Measurements from ENCODE around the gene C1QTNF9.

Gene C1QTNF9

GRCh38 chr13:24272452-24273161 lies 36.8 kb upstream of the C1QTNF9 start:
- peaks cover 39% of the 10 kb centered on the region for H3K4me1 ChIP-seq (ENCODE audit: control insufficient read depth, insufficient read depth, low read length)

GRCh38 chr13:24273926-24274325 lies 35.5 kb upstream of the C1QTNF9 start:
- peaks cover 35% of the 10 kb centered on the region for H3K4me1 ChIP-seq (ENCODE audit: control insufficient read depth, insufficient read depth, low read length)
- no peak overlapping the region for H3K4me3 ChIP-seq (ENCODE audit: low read length)
- H3K9ac ChIP-seq (ENCODE audit: low read depth, low read length), result no peak overlapping the region
- no peaks in the 10 kb centered on the region for H3K27me3 ChIP-seq (ENCODE audit: control insufficient read depth, insufficient read depth, low read length)
- H3K9me3 ChIP-seq (replicated peaks; ENCODE audit: low read length), result no peaks in the 10 kb centered on the region
- H3K36me3 ChIP-seq (ENCODE audit: insufficient read depth, low read length), result no peaks in the 10 kb centered on the region
- H3K4me2 ChIP-seq (ENCODE audit: low read length), result no peak overlapping the region

More at GRCh38 chr13:24272452-24273161, 36.8 kb upstream of the C1QTNF9 start:
- peak overlapping the region; percentile 73 for H3K4me3 ChIP-seq (ENCODE audit: low read length)
- no peaks in the 10 kb centered on the region for H3K36me3 ChIP-seq (ENCODE audit: insufficient read depth, low read length)
- peak overlapping the region; percentile 88 for H3K4me2 ChIP-seq (ENCODE audit: low read length)
- H3K27me3 ChIP-seq (ENCODE audit: control insufficient read depth, insufficient read depth, low read length), result no peaks in the 10 kb centered on the region
- H3K9me3 ChIP-seq (replicated peaks; ENCODE audit: low read length), result no peaks in the 10 kb centered on the region
- peak overlapping the region; percentile 61 for H3K9ac ChIP-seq (ENCODE audit: low read depth, low read length)

GRCh38 chr13:24274452-24275021 lies 34.8 kb upstream of the C1QTNF9 start:
- H3K27me3 ChIP-seq (ENCODE audit: control insufficient read depth, insufficient read depth, low read length), result no peaks in the 10 kb centered on the region
- H3K9me3 ChIP-seq (replicated peaks; ENCODE audit: low read length), result no peaks in the 10 kb centered on the region
- peaks cover 35% of the 10 kb centered on the region for H3K4me1 ChIP-seq (ENCODE audit: control insufficient read depth, insufficient read depth, low read length)
- H3K36me3 ChIP-seq (ENCODE audit: insufficient read depth, low read length), result no peaks in the 10 kb centered on the region
- H3K4me2 ChIP-seq (ENCODE audit: low read length), result no peak overlapping the region
- H3K9ac ChIP-seq (ENCODE audit: low read depth, low read length), result no peak overlapping the region
- no peak overlapping the region for H3K4me3 ChIP-seq (ENCODE audit: low read length)

GRCh38 chr13:24275041-24275440 lies 34.3 kb upstream of the C1QTNF9 start:
- Histone ChIP-seq H3K9ac (ENCODE audit: low read depth, low read length) (no peak overlapping the region), H3K27me3 (ENCODE audit: control insufficient read depth, insufficient read depth, low read length) (no peaks in the 10 kb centered on the region), H3K36me3 (ENCODE audit: insufficient read depth, low read length) (no peaks in the 10 kb centered on the region), H3K4me1 (ENCODE audit: control insufficient read depth, insufficient read depth, low read length) (peaks cover 32% of the 10 kb centered on the region), H3K4me2 (ENCODE audit: low read length) (no peak overlapping the region), H3K9me3 (replicated peaks; ENCODE audit: low read length) (no peaks in the 10 kb centered on the region), H3K4me3 (ENCODE audit: low read length) (no peak overlapping the region)

GRCh38 chr13:24276306-24276705 lies 33.1 kb upstream of the C1QTNF9 start:
- H3K9ac ChIP-seq (ENCODE audit: low read depth, low read length), result no peak overlapping the region
- no peaks in the 10 kb centered on the region for H3K36me3 ChIP-seq (ENCODE audit: insufficient read depth, low read length)
- H3K4me1 ChIP-seq (ENCODE audit: control insufficient read depth, insufficient read depth, low read length), result peaks cover 19% of the 10 kb centered on the region

GRCh38 chr13:24276861-24277260 lies 32.5 kb upstream of the C1QTNF9 start:
- H3K9ac ChIP-seq (ENCODE audit: low read depth, low read length), result no peak overlapping the region
- H3K4me1 ChIP-seq (ENCODE audit: control insufficient read depth, insufficient read depth, low read length), result peaks cover 14% of the 10 kb centered on the region
- H3K27me3 ChIP-seq (ENCODE audit: control insufficient read depth, insufficient read depth, low read length), result no peaks in the 10 kb centered on the region
- no peaks in the 10 kb centered on the region for H3K9me3 ChIP-seq (replicated peaks; ENCODE audit: low read length)
- H3K4me3 ChIP-seq (ENCODE audit: low read length), result no peak overlapping the region
- H3K4me2 ChIP-seq (ENCODE audit: low read length), result no peak overlapping the region
- H3K36me3 ChIP-seq (ENCODE audit: insufficient read depth, low read length), result no peaks in the 10 kb centered on the region

More at GRCh38 chr13:24276306-24276705, 33.1 kb upstream of the C1QTNF9 start:
- H3K9me3 ChIP-seq (replicated peaks; ENCODE audit: low read length), result no peaks in the 10 kb centered on the region
- no peak overlapping the region for H3K4me2 ChIP-seq (ENCODE audit: low read length)
- H3K27me3 ChIP-seq (ENCODE audit: control insufficient read depth, insufficient read depth, low read length), result no peaks in the 10 kb centered on the region
- H3K4me3 ChIP-seq (ENCODE audit: low read length), result no peak overlapping the region

GRCh38 chr13:24277761-24278160 lies 31.6 kb upstream of the C1QTNF9 start:
- Histone ChIP-seq H3K27me3 (ENCODE audit: control insufficient read depth, insufficient read depth, low read length) (no peaks in the 10 kb centered on the region), H3K4me3 (ENCODE audit: low read length) (no peak overlapping the region), H3K4me1 (ENCODE audit: control insufficient read depth, insufficient read depth, low read length) (peaks cover 5% of the 10 kb centered on the region)

GRCh38 chr13:24279327-24280110 lies 29.9 kb upstream of the C1QTNF9 start:
- Histone ChIP-seq H3K36me3 (ENCODE audit: insufficient read depth, low read length) (no peaks in the 10 kb centered on the region), H3K9me3 (replicated peaks; ENCODE audit: low read length) (no peaks in the 10 kb centered on the region), H3K9ac (ENCODE audit: low read depth, low read length) (no peak overlapping the region), H3K4me3 (ENCODE audit: low read length) (no peak overlapping the region), H3K27me3 (ENCODE audit: control insufficient read depth, insufficient read depth, low read length) (no peaks in the 10 kb centered on the region), H3K4me1 (ENCODE audit: control insufficient read depth, insufficient read depth, low read length) (no peaks in the 10 kb centered on the region), H3K4me2 (ENCODE audit: low read length) (no peak overlapping the region)

More at GRCh38 chr13:24277761-24278160, 31.6 kb upstream of the C1QTNF9 start:
- Histone ChIP-seq H3K9ac (ENCODE audit: low read depth, low read length) (no peak overlapping the region), H3K36me3 (ENCODE audit: insufficient read depth, low read length) (no peaks in the 10 kb centered on the region), H3K9me3 (replicated peaks; ENCODE audit: low read length) (no peaks in the 10 kb centered on the region), H3K4me2 (ENCODE audit: low read length) (no peak overlapping the region)

- no peaks in the 10 kb centered on the region for H3K27me3 ChIP-seq (ENCODE audit: control insufficient read depth, insufficient read depth, low read length)
- no peak overlapping the region for H3K4me3 ChIP-seq (ENCODE audit: low read length)
- no peaks in the 10 kb centered on the region for H3K4me1 ChIP-seq (ENCODE audit: control insufficient read depth, insufficient read depth, low read length)
- no peak overlapping the region for H3K4me2 ChIP-seq (ENCODE audit: low read length)
- H3K36me3 ChIP-seq (ENCODE audit: insufficient read depth, low read length), result no peaks in the 10 kb centered on the region
- H3K9ac ChIP-seq (ENCODE audit: low read depth, low read length), result no peak overlapping the region
- H3K9me3 ChIP-seq (replicated peaks; ENCODE audit: low read length), result no peaks in the 10 kb centered on the region
These were observed 28.7 kb upstream of the C1QTNF9 start for GRCh38 chr13:24280720-24281119.

- Histone ChIP-seq H3K4me2 (ENCODE audit: low read length) (no peak overlapping the region), H3K9me3 (replicated peaks; ENCODE audit: low read length) (no peaks in the 10 kb centered on the region), H3K9ac (ENCODE audit: low read depth, low read length) (no peak overlapping the region), H3K4me3 (ENCODE audit: low read length) (no peak overlapping the region), H3K27me3 (ENCODE audit: control insufficient read depth, insufficient read depth, low read length) (no peaks in the 10 kb centered on the region), H3K36me3 (ENCODE audit: insufficient read depth, low read length) (no peaks in the 10 kb centered on the region), H3K4me1 (ENCODE audit: control insufficient read depth, insufficient read depth, low read length) (no peaks in the 10 kb centered on the region)
These were observed 28.0 kb upstream of the C1QTNF9 start for GRCh38 chr13:24281188-24282008.

GRCh38 chr13:24282256-24282655 lies 27.1 kb upstream of the C1QTNF9 start:
- H3K36me3 ChIP-seq (ENCODE audit: insufficient read depth, low read length), result no peaks in the 10 kb centered on the region
- H3K9me3 ChIP-seq (replicated peaks; ENCODE audit: low read length), result no peaks in the 10 kb centered on the region
- no peak overlapping the region for H3K9ac ChIP-seq (ENCODE audit: low read depth, low read length)
- no peak overlapping the region for H3K4me3 ChIP-seq (ENCODE audit: low read length)
- H3K4me2 ChIP-seq (ENCODE audit: low read length), result no peak overlapping the region
- H3K27me3 ChIP-seq (ENCODE audit: control insufficient read depth, insufficient read depth, low read length), result no peaks in the 10 kb centered on the region
- H3K4me1 ChIP-seq (ENCODE audit: control insufficient read depth, insufficient read depth, low read length), result no peaks in the 10 kb centered on the region

Data from skeletal muscle satellite cell (primary cell).